Neural cell (in vitro differentiated cells): ENCODE data around the gene SLC7A14.

ENCODE experiments used
- RAD21 ChIP-seq: fragments of 450-650 bp; conservative IDR thresholded peaks from 2 replicates; pipeline ENCODE4 v1.6.1; 2014; ENCODE audit warnings: antibody characterized with exemption, mild to moderate bottlenecking, moderate library complexity
- TF ChIP-seq, protein P1 (sequence below): fragments of 450-650 bp; IDR thresholded peaks from 2 replicates; pipeline ENCODE4 v1.5.1; 2014; ENCODE audit warnings: antibody characterized with exemption, mild to moderate bottlenecking, moderate library complexity; ENCODE audit not compliant: poor library complexity, severe bottlenecking

DNA sequence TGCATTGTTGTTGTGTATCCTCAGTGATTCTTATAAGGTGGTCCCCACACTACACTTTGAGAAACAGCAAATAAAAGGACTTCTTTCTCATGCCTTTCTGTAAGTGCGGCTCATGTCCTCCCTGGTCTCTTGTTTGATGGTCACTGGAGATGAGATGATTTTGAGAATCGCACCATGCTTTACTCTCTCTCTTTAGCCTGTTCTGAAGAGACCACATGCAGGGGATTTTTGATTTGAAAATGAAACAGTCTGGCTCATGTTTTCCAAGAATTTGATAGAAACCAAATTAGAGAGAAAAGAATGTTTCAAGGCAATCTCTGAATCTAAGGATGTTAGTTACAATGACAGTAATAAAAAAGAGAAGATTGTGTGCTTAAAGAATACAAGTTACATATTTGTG is 149.2 kb downstream of the SLC7A14 start:
- TF ChIP-seq, protein P1, sequence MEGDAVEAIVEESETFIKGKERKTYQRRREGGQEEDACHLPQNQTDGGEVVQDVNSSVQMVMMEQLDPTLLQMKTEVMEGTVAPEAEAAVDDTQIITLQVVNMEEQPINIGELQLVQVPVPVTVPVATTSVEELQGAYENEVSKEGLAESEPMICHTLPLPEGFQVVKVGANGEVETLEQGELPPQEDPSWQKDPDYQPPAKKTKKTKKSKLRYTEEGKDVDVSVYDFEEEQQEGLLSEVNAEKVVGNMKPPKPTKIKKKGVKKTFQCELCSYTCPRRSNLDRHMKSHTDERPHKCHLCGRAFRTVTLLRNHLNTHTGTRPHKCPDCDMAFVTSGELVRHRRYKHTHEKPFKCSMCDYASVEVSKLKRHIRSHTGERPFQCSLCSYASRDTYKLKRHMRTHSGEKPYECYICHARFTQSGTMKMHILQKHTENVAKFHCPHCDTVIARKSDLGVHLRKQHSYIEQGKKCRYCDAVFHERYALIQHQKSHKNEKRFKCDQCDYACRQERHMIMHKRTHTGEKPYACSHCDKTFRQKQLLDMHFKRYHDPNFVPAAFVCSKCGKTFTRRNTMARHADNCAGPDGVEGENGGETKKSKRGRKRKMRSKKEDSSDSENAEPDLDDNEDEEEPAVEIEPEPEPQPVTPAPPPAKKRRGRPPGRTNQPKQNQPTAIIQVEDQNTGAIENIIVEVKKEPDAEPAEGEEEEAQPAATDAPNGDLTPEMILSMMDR: no peak
- TF ChIP-seq RAD21: no peak
